ENCODE results near the gene AGXT2.
A peak's percentile ranks its signal among the peaks of the same experiment; 100 is the strongest.

Gene AGXT2

DNA sequence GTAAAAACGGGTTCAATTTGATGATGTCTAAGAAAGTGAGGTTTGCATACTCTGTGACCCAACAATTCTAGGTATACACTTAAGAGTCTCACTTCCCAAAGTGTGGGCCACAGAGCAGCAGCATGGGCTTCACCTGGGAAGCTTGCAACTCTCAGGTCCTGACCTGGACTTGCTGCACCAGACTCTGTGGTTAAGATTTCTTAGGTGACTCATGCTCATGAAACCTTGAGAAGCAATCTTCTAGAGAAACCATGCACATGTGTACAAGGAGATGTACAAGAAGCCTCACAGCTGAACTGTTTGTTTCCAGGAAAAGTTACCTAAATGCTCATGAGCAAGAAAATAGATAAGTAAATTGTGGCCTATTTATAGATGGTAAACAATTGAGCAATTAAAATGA is 88.4 kb downstream of the AGXT2 start:
- DNase-seq (ENCODE audit: low spot score) = no peak

DNA sequence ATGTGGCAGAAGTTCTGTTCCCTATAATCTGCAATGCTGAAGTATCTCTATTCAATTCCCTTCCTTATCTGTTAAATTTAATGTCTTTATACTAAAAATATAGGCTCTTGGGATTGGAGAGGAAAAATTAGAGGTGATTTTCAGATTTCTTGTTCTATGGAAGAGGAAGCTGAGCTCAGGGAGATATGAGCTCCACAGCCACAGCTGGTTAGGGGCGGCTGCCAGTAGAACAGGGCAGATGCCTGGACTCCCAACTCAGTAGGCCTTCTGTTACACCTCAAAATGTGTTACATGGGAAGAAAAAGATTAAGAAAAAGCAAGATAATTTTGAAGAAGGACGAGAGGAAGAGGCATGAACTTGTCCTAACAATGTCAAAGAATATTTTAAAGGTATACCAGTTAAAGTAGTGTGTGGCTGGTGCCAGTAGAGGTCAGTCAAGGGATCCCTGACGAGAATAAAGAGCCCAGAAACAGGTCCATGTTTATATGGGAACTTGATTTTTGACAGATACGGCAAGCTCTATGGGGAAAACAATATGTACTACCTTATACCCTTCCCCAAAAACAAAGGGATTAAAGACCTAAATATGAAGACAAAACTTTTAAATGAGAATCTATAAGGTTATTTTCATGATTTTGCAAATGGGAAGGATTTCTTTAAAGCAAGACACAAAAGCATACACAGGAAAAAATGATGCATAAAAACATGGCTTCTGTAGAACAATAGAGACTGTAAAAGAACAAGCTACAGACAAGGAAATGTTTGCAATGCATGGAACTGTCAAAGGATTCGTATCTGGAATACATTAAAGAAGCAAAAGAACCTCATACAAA is 89.7 kb downstream of the AGXT2 start:
- DNase-seq (ENCODE audit: low spot score) = peak; percentile 49

DNA sequence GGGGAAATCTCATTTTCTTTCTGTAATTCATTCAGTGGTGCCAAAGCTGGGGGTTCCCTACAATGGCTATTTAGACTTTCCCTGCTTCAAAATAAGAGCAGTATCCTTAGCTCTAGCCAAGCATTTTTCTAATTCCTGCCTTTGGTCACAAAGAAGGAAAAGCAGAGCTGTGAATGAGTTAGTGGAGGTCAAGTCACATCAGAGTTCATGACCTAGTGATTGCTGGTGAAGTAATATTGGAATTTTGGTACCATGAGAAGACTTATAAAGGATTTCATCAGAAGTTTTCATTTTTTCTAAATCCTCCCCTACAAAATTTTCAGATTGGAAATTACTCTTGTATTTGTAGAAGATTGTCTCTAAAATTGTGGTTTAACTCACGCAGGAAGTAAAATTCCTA is 90.4 kb downstream of the AGXT2 start:
- DNase-seq (ENCODE audit: low spot score) = no peak
